SH-SY5Y (cell line): ENCODE measurements around the gene LYPD5.

Experiments used
- GATA2 ChIP-seq: IDR thresholded peaks from 2 replicates; pipeline ENCODE4 v1.6.1; 2011; ENCODE audit warnings: mild to moderate bottlenecking, low read depth, low read length
- GATA3 ChIP-seq: IDR thresholded peaks from 2 replicates; pipeline ENCODE4 v1.6.1; 2011; ENCODE audit warnings: low read depth, mild to moderate bottlenecking, low read length, moderate library complexity

- TF ChIP-seq GATA2 (no peak), GATA3 (no peak)
Measured at GRCh38 chr19:43754253-43754502, 48.1 kb downstream of the LYPD5 start.
